Fibroblast of pulmonary artery (primary cell): ENCODE measurements around the gene AKAP6.
A peak's percentile ranks its signal among the peaks of the same experiment; 100 is the strongest.

Source experiments
- DNase-seq: peaks from one replicate; pipeline ENCODE4 v3.0.0-alpha.2; 2010; ENCODE audit warnings: low read depth
- H3K4me3 ChIP-seq: replicated peaks from 2 replicates; pipeline ENCODE4 v1.5.1; 2011; ENCODE audit warnings: low read depth, mild to moderate bottlenecking, control low read depth, low read length, moderate library complexity
- TF ChIP-seq, protein P1 (sequence below): IDR thresholded peaks from 2 replicates; pipeline ENCODE4 v1.5.1; 2011; ENCODE audit warnings: mild to moderate bottlenecking, control low read depth, low read length, inconsistent platforms; ENCODE audit errors: missing control alignments

AKAP6 gene

DNA sequence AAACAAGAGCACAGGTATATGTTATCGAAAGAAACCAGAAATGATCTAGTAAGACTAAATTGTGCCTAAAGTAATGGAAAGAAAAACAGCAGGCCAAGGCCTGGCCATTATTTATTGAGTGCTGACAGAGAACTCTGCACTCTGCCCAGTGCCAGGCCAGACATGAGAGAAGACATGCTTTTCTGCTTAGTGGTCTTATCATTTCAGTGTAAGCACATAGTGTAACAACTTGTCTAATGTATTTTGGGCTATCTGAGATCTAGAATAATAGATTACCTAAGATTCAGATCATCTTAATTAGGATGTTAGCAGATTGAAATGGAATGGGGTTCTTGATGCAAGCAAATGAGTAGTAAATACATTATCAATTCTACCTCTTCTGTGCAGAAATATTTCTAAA lies 278.3 kb downstream of the AKAP6 start:
- no peak overlapping the region for H3K4me3 ChIP-seq
- no peak for DNase-seq
- TF ChIP-seq, protein P1, sequence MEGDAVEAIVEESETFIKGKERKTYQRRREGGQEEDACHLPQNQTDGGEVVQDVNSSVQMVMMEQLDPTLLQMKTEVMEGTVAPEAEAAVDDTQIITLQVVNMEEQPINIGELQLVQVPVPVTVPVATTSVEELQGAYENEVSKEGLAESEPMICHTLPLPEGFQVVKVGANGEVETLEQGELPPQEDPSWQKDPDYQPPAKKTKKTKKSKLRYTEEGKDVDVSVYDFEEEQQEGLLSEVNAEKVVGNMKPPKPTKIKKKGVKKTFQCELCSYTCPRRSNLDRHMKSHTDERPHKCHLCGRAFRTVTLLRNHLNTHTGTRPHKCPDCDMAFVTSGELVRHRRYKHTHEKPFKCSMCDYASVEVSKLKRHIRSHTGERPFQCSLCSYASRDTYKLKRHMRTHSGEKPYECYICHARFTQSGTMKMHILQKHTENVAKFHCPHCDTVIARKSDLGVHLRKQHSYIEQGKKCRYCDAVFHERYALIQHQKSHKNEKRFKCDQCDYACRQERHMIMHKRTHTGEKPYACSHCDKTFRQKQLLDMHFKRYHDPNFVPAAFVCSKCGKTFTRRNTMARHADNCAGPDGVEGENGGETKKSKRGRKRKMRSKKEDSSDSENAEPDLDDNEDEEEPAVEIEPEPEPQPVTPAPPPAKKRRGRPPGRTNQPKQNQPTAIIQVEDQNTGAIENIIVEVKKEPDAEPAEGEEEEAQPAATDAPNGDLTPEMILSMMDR = no peak

DNA sequence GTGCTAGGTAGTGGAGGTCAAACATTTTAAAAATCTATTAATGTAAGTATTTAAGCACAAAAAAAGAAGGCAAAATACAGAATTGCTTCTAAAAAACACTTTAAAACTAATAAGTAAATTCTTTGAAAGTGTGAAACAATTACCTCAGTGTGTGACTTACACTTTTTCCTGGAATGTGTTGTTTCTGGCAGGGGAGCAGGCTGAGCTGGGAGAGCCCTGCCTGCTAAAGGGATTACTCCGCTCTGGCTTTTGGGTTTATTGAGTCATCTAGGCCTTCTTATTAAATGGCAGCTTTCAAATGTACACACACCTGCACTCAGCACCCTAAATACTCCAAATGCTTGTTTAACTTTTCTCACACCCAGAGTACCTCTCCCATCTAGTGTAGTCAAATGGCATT lies 279.8 kb downstream of the AKAP6 start:
- H3K4me3 ChIP-seq = no peak overlapping the region
- TF ChIP-seq, protein P1 = no peak
- DNase-seq = peak; percentile 46

- TF ChIP-seq, protein P1 = no peak
Measured at GRCh38 chr14:32609388-32609787, 280.3 kb downstream of the AKAP6 start.

DNA sequence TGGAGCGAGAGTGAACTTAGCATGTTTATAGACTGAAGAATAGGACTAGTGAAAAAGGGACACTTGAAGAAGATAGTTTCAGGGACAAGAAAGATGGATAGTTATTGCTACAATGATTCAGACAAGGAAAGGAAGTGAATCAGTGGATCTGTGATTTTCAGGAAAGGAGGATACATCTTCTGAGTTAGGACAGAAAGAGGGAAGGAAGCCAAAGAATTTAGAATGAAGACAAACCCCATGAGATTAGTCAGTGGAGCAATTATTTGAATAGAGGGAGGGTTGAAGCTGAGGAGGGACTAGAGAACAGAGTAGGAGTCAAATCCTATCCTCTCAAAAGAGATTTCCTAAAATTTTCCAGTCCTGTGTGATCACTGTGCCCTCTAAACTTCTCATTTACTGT lies 282.7 kb downstream of the AKAP6 start:
- DNase-seq = peak; percentile 82
- TF ChIP-seq, protein P1 = no peak
- H3K4me3 ChIP-seq = no peak overlapping the region

More at GRCh38 chr14:32609388-32609787, 280.3 kb downstream of the AKAP6 start:
- no peak overlapping the region for H3K4me3 ChIP-seq
- no peak for DNase-seq

GRCh38 chr14:32618991-32619390 lies 289.9 kb downstream of the AKAP6 start:
- H3K4me3 ChIP-seq = no peak overlapping the region
- TF ChIP-seq, protein P1 = no peak
- no peak for DNase-seq

DNA sequence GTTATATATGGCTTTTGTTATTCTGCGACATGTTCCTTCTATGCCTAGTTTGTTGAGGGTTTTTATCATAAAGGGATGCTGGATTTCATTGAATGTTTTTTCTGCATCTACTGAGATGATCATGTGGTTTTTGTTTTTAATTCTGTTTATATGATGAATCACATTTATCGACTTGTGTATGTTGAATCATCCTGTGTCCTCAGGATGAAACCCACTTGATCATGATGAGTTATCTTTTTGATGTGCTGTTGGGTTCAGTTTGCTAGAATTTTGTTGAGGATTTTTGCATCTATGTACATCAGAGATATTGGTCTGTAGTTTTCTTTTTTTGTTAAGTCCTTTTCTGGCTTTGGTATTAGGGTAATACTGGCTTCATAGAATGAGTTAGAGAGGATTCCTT lies 291.2 kb downstream of the AKAP6 start:
- no peak overlapping the region for H3K4me3 ChIP-seq
- no peak for DNase-seq
- TF ChIP-seq, protein P1 = no peak

- H3K4me3 ChIP-seq = no peak overlapping the region
- no peak for DNase-seq
- TF ChIP-seq, protein P1 = no peak
Measured at GRCh38 chr14:32620724-32621123, 291.6 kb downstream of the AKAP6 start.
